GM21737 (cell line): Measurements from ENCODE around the gene SLC12A8.
A peak's percentile ranks its signal among the peaks of the same experiment; 100 is the strongest.

Source experiments
- ATAC-seq: cut with Tn5 transposase; IDR thresholded peaks from one replicate; pipeline ENCODE4 v1.9.1; 2021; ENCODE audit warnings: mild to moderate bottlenecking, moderate library complexity; ENCODE audit not compliant: unreplicated experiment

SLC12A8 gene

DNA sequence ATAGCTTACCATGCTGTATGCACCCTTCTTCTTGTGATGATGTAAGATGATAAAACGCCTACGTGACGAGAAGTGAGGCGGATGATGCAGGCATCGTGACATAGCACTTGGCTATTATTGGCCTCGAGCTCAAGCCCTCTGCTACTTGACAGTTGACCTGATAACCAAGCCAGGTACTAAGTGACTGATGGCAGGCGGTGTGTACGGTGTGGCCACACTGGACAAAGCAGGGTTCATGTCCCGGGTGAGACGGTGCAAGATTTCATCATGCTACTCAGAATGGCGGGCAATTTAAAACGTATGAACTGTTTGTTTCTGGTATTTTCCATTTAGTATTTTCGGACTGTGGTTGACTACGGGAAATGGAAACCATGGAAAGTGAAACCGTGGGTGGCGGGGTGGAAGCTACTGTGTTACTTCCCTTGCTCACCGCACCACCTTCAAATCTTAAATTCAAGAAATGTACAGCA lies 57.7 kb downstream of the SLC12A8 start:
- ATAC-seq = no peak

GRCh38 chr3:125154110-125154509 lies 58.4 kb downstream of the SLC12A8 start:
- no peak for ATAC-seq

DNA sequence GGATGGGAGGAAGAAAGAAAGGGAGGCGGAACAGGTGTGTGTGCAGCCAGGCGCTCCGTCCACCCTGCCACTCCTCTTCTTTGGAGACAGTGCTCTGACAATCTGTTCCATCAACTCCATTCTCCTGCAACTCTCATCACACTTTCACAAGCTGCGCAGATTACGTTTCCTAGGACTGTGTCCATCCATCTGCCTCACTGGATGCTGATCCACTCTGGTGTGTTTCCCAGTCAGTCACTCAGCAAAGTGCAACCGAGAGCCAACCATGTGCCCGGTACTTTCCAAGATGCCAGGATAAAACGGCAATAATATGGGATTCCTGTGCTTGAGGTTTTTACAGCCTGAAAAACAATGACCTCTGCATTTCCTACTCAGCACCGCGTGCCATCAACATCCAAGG lies 59.6 kb downstream of the SLC12A8 start:
- no peak for ATAC-seq

GRCh38 chr3:125151916-125152315 lies 60.6 kb downstream of the SLC12A8 start:
- ATAC-seq = no peak

- ATAC-seq = no peak
Measured at GRCh38 chr3:125151442-125151817, 61.1 kb downstream of the SLC12A8 start.

- no peak for ATAC-seq
Measured at GRCh38 chr3:125150525-125151441, 61.8 kb downstream of the SLC12A8 start.

- ATAC-seq = no peak
Measured at GRCh38 chr3:125149462-125149861, 63.1 kb downstream of the SLC12A8 start.

DNA sequence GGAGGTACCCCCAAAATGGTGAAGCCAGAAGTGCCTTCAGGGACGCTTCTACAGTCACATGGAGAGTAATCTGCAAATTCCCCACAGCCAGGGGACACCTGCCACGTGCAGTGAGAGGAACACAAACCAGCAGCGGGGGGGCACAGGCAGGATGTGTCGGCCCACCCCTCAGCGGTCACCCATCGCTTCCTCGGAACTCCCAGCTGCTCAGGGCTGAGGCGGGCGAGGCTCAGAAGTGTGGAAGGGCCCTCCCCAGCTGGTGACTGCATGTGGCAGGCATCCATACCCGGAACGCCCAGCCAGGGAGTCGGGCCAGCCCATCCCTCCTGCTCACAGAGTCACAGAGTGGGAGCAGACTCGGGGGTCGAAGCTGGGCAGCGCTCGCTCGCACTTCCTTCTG lies 63.7 kb downstream of the SLC12A8 start:
- no peak for ATAC-seq

DNA sequence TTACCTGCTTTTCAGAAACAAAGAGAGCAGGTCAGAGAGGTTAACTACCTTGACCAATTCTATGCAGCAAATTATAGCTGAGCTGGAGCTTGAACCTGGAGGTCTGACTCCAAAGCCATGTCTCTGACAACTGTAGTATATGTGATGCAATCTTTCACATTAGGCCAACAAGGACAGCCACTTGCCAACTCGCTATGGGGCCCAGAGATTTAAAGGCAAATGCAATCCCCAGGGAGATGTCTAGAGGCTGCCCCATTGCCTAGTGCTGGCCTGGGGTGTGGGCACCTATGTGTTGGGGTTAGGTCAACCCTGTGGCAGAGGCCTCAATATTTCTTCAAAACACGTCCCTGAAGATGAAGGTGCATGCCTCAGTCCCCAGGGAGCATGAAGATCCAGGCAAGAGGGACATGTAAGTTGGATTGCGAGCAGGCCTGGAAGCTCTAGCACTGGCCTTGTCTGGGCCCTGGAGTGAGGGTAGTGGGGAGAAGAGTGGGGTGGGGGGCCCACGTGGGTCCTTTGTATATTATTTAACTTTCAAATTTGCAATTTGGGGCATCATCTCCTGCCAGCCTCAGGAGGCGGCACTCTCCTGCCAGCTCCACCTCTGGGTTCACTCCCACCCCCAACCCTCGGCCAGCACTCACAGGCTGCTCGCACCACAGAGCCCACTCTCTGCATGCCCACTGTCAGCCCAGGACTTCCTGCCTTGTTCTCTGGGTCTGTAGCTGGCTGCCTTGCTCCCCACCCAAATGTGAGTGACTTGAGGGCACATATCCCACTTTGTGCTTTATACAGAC lies 64.3 kb downstream of the SLC12A8 start:
- no peak for ATAC-seq

DNA sequence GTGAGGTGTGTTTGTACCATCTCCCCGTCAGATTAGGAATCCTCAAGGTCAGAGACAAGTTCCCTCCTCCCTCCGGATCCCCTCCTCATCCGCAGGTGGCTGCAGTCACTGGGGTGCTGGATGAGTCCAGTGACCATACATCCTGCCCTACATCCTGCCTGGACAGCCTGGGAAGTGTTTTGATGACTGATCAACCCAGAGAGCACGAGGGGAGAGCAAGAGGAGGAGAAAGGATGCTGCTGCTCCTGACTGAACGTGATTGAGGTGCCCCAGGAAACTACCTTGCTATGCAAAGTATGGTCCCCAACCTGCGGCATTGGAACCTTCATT lies 65.1 kb downstream of the SLC12A8 start:
- no peak for ATAC-seq

DNA sequence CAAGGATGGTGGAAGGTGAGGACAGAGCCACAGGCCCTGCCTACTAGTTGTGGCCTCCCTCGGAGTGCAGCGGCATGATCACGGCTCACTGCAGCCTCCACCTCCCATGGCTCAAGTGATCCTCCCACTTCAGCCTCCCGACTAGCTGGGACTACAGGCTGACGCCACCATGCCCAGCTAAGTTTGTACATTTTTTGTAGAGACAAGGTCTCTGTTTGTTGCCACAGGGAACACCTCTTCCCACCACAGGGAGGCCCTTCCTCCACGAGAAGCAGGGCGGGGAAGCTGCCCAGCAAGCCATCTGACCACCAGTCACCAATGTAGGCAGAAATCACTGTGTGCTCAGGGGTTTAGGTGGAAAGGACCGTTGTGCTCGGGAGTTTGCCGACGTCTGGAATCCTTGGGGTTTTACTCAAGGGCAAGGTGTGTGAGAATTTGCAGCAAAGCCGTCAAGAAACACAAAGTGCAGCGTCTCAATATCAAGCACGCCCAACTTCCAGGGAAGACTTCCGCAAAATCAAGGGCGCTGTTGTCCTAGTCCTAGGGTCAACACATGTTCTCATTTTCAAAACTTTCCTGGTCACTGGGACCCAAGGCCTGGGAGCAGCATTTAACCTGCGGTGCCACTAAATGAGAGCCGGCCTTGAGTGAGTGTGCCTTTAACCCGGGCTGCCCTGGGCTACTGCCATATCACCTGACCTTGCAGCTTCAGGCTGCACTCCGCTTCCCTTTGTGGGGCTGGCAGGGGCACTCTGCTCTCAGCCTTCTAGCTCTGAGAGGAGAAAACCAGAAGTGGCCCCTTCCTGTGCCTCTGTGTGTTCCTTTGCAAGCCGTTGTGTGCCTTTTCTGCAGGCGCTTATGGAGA lies 65.7 kb downstream of the SLC12A8 start:
- no peak for ATAC-seq

DNA sequence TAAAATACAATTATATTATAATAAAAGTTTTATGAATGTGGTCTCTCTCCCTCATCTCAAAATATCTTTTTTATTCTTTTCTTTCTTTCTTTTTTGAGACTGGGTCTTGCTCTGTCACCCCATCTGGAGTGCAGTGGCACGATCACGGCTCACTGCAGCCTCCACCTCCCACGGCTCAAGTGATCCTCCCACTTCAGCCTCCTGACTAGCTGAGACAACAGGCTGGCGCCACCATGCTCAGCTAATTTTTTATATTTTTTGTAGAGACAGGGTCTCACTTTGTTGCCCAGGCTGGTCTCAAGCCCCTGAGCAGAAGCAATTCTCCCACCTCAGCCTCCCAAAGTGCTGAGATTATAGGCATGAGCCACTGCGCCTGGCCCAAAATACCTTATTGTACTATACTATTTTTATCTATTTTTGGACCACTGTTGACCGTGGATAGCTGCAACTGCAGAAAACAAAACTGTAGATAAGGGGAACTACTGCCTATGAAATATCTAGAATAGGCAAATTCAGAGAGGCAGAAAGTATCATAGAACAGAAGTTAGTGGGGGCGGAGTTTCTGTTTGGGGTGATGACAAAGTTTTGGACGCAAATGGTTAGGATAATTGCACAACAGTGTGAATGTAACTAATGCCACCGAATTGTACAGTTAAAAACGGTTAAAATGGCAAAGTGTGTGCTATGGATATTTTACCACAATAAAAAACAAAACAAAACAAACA lies 66.6 kb downstream of the SLC12A8 start:
- no peak for ATAC-seq

DNA sequence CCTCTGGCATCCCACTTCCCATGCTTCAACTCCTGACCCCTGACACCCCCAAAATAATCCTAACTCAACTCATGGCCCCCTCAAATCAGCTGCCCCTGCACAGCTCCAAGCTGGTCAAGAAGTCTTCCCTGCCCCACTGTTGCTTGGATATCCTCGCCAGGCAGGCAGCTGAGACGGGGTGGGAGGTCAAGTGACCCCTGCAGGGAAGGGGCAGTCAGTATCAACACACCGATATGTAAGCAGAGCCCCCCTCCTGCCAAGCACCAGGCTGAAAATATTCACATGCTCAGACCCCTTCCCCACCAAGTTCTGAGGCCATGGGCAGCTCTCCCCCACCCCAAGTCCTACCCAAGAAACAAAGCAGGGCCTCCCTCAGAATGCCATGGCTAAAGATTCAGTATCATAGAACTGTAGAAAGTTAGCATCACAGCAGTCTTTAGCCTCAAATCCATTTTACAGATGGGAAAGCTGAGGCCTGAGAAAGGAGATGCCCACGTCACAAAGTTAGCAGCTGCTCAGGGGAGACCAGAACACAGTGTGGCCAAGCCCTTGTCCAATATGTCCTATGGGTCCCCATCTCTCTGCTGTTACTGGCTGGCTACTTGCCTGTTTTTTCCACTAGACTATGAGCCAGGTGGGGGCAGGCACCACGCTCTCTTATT lies 67.8 kb downstream of the SLC12A8 start:
- no peak for ATAC-seq

GRCh38 chr3:125143982-125144652 lies 68.4 kb downstream of the SLC12A8 start:
- no peak for ATAC-seq

DNA sequence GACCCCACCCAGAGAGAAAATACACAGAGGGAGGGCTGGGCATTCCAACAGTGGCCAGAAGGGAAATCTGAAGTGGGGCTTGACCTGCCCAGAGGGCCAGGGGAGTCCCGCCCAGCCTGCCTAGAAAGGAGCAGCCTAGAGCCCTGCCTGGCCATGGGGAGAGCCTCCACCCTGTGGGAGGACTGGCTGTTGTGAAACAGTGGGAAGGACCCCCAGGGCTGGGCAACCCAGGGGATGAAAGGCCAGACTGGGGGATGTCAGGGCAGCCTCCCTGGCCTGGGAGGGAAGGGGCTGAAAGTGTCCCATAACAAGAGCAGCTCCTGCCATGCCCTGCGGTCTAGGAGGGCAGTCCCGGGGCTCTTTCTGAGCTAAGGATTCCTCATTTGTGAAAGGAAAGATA lies 69.0 kb downstream of the SLC12A8 start:
- no peak for ATAC-seq

GRCh38 chr3:125142940-125143339 lies 69.6 kb downstream of the SLC12A8 start:
- ATAC-seq = no peak

DNA sequence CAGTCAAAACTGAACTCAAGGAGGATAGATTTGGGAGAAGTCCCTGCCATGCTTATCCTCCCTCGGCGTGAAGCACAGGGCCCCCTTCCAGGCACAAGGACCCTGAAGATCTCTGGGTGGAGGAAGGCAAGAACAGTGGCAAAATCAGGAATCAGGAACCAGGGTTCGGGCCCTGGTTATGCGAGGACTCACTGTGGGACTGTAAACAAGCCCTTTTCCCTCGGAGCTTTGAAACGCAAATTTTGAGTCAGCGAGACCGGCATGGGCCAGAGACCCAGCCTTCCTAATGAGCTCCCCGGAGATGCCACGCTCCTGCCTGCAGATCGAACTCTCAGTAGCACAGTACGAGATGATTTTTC lies 70.1 kb downstream of the SLC12A8 start:
- ATAC-seq = no peak

- ATAC-seq = peak; percentile 54
Measured at GRCh38 chr3:125141596-125142419, 70.7 kb downstream of the SLC12A8 start.
